Stimulated activated CD4-positive, alpha-beta T cell treated with anti-CD3 and anti-CD28 coated beads, Interleukin-1b, Interleukin-23, amount 100 ng/mL, for 1 hour (primary cell): ENCODE data around the gene ZNRD2.
A peak's percentile ranks its signal among the peaks of the same experiment; 100 is the strongest.
"Not testable (repeated sequence)": the region's sequence is repeated elsewhere in the genome, so short reads cannot be mapped to it uniquely, and the experiment has no call there.

Experiments used
- DNase-seq, 2 donors: peaks; one replicate each; pipeline ENCODE4 v3.0.0-alpha.2; 2020; ENCODE audit warnings: low read depth in 2 of 2

Gene ZNRD2

GRCh38 chr11:65569973-65570918, at the start of gene ZNRD2:
Gene ZNRD2, plus strand, starts transcription at chr11:65570477. Its CDS starts 15 bp downstream, at chr11:65570492.
- peak; percentile 91 to 95 for DNase-seq

GRCh38 chr11:65521777-65522521, 48.3 kb upstream of the ZNRD2 start:
- not testable (repeated sequence) for DNase-seq

- DNase-seq = not testable (repeated sequence)
These were observed 47.3 kb upstream of the ZNRD2 start for GRCh38 chr11:65522718-65523630.

- not testable (repeated sequence) for DNase-seq
These were observed 46.7 kb upstream of the ZNRD2 start for GRCh38 chr11:65523631-65523968.

- no peak for DNase-seq
These were observed 46.1 kb upstream of the ZNRD2 start for GRCh38 chr11:65524014-65524740.

- peak; percentile 72 to 75 for DNase-seq
These were observed 45.3 kb upstream of the ZNRD2 start, which contains the start of gene SCYL1 for GRCh38 chr11:65524741-65525545. Gene SCYL1, plus strand, starts transcription at chr11:65525083. Its CDS starts 71 bp downstream, at chr11:65525154.

- DNase-seq = no peak
These were observed 44.5 kb upstream of the ZNRD2 start for GRCh38 chr11:65525546-65526480.

- no peak for DNase-seq
These were observed 43.5 kb upstream of the ZNRD2 start for GRCh38 chr11:65526744-65527143.

GRCh38 chr11:65528819-65529350, 41.4 kb upstream of the ZNRD2 start:
- no peak for DNase-seq

GRCh38 chr11:65529475-65530156, 40.7 kb upstream of the ZNRD2 start:
- no peak for DNase-seq

GRCh38 chr11:65530157-65530496, 40.1 kb upstream of the ZNRD2 start:
- DNase-seq = no peak

- DNase-seq = no peak
These were observed 37.8 kb upstream of the ZNRD2 start for GRCh38 chr11:65532388-65533064.

GRCh38 chr11:65535102-65535501, 35.2 kb upstream of the ZNRD2 start:
- DNase-seq = no peak

- no peak for DNase-seq
These were observed 33.6 kb upstream of the ZNRD2 start for GRCh38 chr11:65536412-65537295.

- no peak for DNase-seq
These were observed 33.0 kb upstream of the ZNRD2 start for GRCh38 chr11:65537296-65537597.

GRCh38 chr11:65537620-65538231, 32.6 kb upstream of the ZNRD2 start:
- no peak for DNase-seq
